CD4-positive, alpha-beta T cell treated with Interleukin-15 for 1 hour (primary cell): ENCODE results near the gene FAM240A.
"Not testable (repeated sequence)": the region's sequence is repeated elsewhere in the genome, so short reads cannot be mapped to it uniquely, and the experiment has no call there.

Experiments used
- DNase-seq: peaks from one replicate; pipeline ENCODE4 v3.0.0-alpha.2; 2020

The FAM240A gene

DNA sequence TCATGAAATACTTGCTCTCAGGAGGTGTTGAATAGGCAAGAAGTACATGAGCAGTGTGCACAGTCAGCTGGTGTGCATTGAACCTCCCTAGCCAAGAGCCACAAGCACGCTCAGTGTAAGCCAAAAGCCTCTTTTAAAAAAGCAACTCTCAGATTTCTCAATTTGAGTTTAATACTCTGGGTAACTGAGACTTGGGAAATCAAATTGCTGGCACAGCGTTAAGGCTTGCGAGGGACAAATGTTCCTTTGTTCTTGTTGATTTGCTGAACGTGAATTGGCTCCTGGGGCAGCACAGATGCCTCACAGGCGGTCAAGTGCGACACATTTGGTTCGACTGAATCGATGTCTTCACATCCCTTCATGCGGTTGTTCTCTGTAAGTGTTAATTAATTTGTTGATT, at the start of gene FAM240A:
Gene FAM240A, plus strand, starts transcription at position 202 of the 400 bp plus-strand sequence. Its CDS starts 159 bp downstream, at position 361.
- DNase-seq: no peak

DNA sequence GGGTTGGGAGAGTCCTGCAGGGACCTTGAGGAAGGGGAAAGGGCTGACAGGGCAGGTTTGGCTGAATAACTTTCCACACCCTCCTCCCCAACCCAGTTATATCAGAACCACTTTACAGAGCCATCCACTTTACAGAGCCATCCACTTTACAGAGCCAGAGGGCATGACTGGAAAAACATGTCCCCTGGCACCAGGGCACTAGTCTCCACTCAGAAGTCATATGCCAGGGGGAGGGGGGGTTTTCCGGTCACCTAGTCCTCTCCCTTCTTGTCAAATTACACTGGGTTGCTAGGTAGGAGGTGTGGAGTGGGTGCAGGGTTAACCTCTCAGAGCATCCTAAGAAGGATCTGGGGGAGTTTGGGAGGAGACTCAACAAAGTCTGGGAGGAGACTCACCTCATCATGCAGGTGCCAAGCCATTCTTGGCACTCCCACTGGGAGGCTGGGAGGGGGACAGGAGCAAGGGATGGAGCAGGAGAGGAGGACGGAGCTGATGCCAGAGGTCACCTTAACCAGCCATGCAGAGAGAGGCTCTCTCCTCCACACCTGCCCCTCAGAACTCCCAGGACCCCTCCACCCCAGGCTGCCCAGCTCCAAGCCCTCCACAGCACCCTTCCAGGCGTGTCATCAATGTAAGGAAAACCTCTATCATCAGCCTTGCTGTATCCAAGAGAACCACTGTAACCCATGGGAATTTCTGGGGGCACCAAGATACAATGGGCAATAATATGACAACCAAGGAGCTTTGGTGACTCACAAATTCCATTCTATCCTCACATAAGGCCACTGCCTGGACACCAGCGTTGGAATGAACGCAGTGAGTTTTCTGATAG, 47.9 kb upstream of the FAM240A start:
- no peak for DNase-seq

DNA sequence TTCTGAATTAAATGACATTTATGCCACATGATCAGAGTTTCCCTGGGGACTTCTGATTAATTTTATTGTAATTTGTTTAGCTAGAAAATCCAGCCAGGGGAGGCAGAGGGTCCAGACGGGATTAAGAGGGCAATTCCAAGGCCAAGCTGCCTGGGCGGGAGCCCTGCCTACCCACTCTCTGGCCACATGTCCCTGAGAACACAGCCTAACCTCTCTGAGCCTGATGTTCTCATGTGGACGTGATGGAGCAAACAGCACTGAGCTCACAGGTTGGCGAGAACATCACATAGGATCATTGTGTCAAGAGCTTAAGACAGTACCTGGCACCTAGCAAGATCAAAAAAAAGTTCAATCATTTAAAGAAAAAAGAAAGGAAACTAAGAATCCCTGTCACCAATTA, 47.2 kb upstream of the FAM240A start:
- no peak for DNase-seq

DNA sequence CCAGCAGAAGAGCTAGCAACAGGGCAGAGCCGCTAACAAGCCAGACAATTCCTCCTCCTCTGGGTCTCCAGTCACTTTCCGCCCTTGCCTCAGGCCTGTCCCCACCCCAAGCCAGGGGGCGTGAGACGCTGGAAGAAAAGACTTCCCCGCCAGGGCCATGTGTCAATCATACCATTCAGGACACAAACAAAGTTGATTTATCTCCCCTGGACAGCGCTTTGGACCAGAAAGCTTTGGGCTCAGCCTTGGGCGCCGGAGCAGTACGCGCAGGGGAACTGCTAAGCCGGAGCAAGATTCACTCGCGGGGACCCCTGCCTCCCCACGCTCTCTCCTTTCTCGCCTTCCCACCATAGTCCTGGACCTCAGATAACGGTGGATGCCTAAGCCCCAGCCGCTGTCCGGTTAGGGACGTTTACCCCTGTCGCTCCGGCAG, 46.7 kb upstream of the FAM240A start:
- no peak for DNase-seq

- no peak for DNase-seq
These were observed 46.2 kb upstream of the FAM240A start, which contains the start of gene LRRC2 for GRCh38 chr3:46566040-46566641. TSS of gene LRRC2 (minus strand) at chr3:46566302. CDS start at chr3:46551591, 14,711 bp downstream.

DNA sequence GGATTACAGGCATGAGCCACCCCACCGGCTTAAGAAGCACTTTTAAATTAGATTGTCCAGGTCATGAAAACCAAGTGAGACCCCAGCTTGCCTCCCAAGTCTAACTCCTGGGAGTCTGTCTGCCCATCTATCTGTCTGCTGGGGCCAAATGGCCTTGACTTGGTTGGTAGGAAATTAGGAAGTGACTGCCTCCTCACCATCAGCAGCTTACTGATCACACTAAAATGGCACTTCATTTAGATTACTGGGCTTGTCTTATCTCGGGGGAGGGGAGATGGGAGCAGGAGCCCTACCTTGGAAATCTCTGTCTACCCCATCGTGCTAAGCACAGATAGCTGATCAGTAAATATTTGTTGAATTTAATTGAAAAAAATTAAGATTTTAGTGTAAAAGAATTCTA, 40.6 kb upstream of the FAM240A start:
- DNase-seq: no peak

DNA sequence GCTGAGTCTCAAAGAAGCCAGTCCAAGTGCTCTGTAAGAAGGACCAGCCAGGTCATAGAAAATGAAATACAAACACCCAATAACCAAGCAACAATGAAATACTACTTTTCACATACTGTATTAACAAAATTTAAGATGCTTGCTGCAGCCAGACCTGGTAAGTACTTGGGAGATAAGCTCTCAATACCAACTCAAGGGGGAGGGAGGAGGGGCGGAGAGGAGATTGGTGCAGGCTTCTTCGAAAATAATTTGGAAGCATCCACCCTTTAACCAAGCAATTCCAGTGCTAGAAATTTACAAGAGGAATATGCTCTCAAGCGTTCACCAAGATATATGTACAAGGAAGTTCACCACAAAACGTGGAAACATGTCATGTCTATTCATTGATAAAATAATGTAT, 38.6 kb upstream of the FAM240A start:
- DNase-seq: no peak

DNA sequence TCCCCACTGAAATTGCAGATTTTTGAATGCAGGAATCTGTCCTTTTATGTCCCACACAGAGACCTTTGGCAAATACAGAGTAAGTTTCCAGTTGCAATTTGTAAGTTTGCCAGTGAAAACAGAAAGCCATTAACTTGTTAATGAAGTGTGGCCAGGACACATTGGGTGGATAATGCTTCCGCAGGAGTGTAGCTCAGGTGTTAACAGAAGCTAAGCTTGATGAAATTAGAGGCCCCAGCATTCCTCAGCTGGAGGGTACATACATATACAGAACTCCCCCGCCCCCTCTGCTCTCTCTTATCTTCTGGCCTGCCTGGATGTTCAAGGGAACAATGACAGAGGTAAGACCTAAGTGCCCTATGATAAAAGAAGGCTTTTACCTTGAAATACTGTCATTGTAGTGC, 38.1 kb upstream of the FAM240A start:
- DNase-seq: no peak

DNA sequence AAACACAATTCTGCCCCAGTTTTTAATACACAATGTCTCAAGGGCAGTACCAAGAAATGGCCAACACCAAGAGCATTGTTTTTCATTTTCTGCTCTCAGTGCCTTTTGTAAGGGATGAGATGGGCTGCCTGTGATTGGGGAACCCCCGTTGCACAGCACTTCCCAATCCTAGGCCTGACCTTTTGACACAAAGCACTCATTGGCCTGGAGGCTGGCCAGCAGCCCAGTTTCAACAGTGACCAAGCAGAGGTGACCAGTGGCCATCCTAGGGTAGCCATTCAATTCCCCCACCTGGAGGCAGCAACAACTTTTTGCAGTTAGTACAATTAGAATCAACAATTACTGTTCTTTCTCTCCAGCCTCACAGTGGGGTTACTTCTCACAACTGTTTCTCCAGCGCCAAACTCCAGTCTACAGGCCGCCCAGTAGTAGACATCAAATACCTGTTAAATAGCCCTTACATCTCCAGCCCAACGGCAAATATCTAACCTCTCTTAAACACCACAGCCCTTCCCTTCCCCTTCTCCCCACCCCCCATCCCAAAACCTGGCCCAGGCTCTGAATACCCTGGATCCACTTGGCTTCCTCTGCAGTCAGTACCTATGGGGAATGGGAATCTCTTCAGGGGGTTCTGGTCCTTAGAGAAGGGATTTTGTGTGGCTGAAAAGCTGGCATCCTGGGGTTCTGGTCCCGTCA, 37.3 kb upstream of the FAM240A start:
- no peak for DNase-seq

- no peak for DNase-seq
These were observed 36.6 kb upstream of the FAM240A start for GRCh38 chr3:46575577-46576222.

DNA sequence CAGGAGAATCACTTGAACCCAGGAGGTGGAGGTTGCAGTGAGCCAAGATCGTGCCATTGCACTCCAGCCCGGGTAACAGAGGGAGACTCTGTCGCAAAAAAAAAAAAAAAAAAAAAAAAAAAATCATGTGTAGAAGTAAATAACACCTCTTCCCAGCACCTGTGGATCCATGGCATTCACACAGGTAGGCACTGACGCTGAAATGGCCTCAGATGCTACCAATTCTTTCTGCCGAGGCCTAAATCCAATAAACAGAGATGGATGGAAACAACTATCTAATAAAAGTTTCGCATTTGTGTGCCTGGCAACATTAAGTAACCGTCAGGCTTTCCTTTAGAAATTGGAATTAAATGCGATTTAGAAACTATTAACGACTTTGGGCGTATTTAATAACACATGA, 35.9 kb upstream of the FAM240A start:
- DNase-seq: no peak

DNA sequence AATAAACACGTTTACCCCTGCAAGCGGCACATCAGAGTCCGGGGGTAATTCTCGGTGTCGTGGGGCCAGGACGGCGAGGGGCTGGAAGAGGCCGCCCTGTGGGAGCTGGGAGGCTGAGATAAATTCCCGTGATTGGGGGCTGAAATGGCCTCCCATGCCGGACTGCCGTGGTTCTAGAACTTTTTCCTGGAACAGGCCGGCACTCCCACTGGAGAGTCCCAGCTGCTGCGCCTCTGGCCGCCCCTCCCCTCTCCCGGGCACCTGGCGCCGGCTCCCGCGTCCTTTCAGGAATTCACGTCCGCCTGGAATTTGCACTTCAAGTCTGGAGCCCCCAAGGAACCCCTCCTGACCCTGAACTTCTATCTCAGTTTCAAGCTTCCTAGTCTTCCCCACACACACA, 35.4 kb upstream of the FAM240A start:
- DNase-seq: no peak

- DNase-seq: not testable (repeated sequence)
These were observed 34.6 kb upstream of the FAM240A start for GRCh38 chr3:46577580-46578249.

DNA sequence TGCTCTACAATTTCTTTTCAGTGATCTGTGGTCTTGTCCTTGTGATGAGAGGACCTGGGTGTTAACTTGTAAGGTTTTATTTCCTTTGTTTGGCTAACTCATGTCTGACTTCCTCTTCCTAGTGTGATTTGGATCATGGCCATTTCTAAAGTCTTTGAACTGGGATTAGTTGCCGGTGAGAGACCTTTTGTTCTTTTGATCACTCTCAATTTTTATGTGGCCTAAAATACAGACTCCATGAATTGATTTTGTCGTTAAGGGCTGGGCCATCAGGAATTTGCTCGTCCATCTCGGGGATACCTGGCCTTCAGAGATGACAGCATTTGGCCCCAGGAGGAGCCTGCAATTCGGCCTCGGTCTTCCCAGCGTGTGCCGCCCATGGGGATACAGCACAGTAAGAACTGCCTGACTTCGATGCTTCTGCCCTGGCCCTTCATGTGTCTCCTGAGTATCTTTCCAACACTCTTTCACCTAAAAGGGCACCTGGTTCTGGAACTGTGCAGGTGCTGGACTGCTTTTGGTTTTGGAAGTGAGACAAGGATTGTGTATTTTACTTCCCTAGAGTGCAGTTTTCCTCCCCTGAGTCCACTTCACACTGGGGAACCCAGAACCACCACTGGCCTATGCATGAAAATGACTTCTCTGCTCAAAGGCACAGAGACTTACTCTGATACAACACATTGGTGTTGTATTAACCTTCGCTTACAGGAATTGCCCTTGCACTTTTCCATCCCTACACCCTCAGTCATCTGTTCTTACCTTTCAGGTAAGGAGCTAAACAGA, 33.2 kb upstream of the FAM240A start:
- DNase-seq: no peak

GRCh38 chr3:46579756-46580286, 32.5 kb upstream of the FAM240A start:
- no peak for DNase-seq

DNA sequence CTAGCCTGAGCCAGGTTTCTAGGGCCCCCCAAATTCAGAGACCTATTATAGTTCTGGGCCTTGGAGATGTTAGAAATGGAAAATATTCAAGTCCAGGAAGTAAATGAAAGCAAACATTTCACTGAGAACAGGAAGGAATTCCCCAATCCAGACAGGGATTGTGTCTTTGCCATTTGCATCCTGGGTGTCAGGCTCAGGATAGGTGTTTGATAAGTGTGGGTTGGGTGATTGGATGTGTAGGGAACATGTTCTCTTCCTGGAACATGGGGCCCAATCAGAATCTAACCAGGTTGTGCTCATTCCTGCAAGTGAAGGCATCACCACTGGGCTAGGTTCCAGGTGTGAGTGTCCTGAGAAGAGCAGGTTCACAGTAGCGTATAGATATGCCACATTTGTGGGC, 31.6 kb upstream of the FAM240A start:
- DNase-seq: no peak

- DNase-seq: no peak
These were observed 27.5 kb upstream of the FAM240A start for GRCh38 chr3:46584598-46585467.

GRCh38 chr3:46585799-46586693, 26.3 kb upstream of the FAM240A start:
- no peak for DNase-seq

GRCh38 chr3:46586738-46587246, 25.5 kb upstream of the FAM240A start:
- DNase-seq: no peak
